IPS-18a (cell line): ENCODE results near the gene P2RY2.
"Not testable (repeated sequence)": the region's sequence is repeated elsewhere in the genome, so short reads cannot be mapped to it uniquely, and the experiment has no call there.

Experiments used
- H3K27ac ChIP-seq: one replicate; pipeline ENCODE4 v1.5.1; 2013; ENCODE audit warnings: low read length
- H3K27me3 ChIP-seq: one replicate; pipeline ENCODE4 v1.6.1; 2013; ENCODE audit warnings: mild to moderate bottlenecking, low read length; ENCODE audit not compliant: control insufficient read depth, insufficient read depth
- H3K36me3 ChIP-seq: one replicate; pipeline ENCODE4 v1.6.1; 2013; ENCODE audit warnings: low read depth, low read length; ENCODE audit not compliant: control insufficient read depth
- H3K4me1 ChIP-seq: one replicate; pipeline ENCODE4 v1.6.1; 2013; ENCODE audit warnings: low read depth, low read length; ENCODE audit not compliant: control insufficient read depth
- H3K4me3 ChIP-seq: one replicate; pipeline ENCODE4 v1.5.1; 2013; ENCODE audit warnings: low read length
- H3K9ac ChIP-seq: one replicate; pipeline ENCODE4 v1.6.1; 2013; ENCODE audit warnings: mild to moderate bottlenecking, low read length, moderate library complexity
- H3K9me3 ChIP-seq: one replicate; pipeline ENCODE4 v1.6.1; 2013; ENCODE audit warnings: low read depth, low read length; ENCODE audit not compliant: control insufficient read depth

Gene P2RY2

DNA sequence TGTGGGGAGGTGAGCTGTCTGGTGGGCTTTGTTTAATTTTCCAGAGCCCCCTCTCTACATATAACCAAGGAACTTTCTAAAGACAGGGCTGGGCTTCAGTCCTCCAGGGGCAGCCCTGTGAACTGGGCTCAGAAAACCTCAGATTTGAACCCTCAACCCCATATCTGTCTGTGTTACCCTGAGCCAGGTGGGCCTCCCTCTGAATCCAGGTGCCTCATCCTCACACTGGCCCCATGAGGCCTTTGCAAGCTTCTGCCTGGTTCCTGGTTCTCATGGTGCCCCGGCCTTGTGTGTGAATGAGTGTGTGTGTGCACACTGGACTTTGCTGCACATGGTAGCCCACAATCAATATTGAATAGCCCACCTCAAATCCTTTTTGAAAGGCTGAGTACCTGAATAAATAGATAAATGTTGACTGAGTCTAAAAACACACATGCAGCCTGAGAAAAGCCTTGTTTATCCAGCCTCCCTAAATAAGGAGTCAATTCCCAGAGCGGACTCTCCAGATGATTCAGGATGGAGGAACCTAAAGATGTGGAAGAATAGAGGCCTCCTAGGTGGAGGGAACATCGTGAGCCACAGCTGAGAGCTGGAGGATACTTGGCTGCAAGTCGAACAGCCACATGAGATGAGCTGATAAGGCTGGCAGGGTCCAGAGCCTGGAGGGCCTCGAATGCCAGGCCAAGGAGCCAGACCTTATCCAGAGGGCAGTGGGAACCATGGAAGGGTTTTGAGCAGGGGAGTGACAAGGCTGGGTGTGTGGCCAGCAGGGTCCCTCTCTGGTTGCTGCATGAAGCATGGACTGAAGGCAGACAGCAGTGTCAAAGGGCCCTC is 28.1 kb upstream of the P2RY2 start:
- H3K4me1 ChIP-seq = no peaks in the 10 kb centered on the region
- no peak overlapping the region for H3K4me3 ChIP-seq
- no peaks in the 10 kb centered on the region for H3K36me3 ChIP-seq
- no peaks in the 10 kb centered on the region for H3K9me3 ChIP-seq
- no peaks in the 10 kb centered on the region for H3K27me3 ChIP-seq
- H3K9ac ChIP-seq = no peak overlapping the region
- no peak overlapping the region for H3K27ac ChIP-seq

DNA sequence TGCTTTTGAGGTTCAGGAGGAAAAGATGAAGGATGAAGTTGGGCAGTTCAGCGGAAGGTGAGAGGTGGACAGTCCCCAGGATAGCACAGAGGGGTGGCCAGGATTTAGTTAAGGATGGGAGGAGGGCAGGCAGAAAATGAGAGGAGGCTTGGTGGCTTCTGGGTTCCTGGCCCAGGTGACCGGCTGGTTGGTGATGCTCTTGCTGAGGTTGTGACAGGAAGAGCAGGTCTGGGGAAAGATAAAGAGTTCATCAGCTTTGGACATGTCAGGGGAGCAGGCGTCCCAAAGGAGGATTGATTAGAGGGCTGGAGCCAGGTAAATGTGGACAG is 27.6 kb upstream of the P2RY2 start:
- H3K4me1 ChIP-seq = no peaks in the 10 kb centered on the region
- no peaks in the 10 kb centered on the region for H3K27me3 ChIP-seq

DNA sequence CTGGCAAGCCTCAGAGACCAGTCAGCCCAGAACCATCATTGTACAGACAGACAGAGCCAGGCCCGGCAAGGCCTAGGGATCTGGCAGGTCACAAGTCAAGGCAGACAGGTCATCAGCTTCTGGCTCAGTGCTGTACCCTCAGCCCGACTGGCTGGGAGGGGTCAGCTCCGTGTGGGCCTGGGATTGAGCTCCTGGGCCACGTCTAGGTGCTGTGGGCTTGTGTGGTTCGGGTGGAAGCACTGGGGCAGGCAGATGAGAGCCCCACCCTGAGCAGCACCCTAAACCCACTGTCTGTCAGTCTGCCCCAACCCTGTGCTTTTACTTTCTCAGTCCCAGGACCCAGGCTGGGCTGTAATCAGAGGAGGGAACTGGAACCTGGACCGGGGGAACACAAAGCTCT is 26.9 kb upstream of the P2RY2 start:
- H3K9me3 ChIP-seq = no peaks in the 10 kb centered on the region
- no peaks in the 10 kb centered on the region for H3K4me1 ChIP-seq
- H3K36me3 ChIP-seq = no peaks in the 10 kb centered on the region
- no peak overlapping the region for H3K4me3 ChIP-seq
- no peak overlapping the region for H3K27ac ChIP-seq
- no peak overlapping the region for H3K9ac ChIP-seq
- no peaks in the 10 kb centered on the region for H3K27me3 ChIP-seq

More for the DNA sequence above, 27.6 kb upstream of the P2RY2 start:
- H3K27ac ChIP-seq = no peak overlapping the region
- no peaks in the 10 kb centered on the region for H3K9me3 ChIP-seq
- H3K4me3 ChIP-seq = no peak overlapping the region
- no peaks in the 10 kb centered on the region for H3K36me3 ChIP-seq
- no peak overlapping the region for H3K9ac ChIP-seq

DNA sequence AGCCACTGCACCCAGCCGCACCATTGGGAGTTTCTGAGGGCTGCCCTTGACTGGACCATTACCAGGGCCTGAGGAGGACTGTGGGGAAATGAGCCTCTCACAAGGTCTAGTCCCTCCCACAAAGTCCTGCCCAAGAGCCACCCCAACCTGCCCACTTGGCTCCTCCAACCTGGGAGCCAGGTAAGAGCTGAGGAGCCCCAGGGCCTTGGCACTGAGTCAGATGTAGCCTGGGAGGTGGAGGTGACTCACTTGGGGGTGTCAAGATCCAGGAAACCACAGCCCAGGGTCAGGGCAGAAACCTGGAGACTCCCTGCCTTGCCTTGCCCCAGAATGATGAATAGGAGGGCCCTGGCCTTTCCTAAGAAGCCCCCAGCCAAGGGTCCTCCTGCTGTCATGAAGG is 25.8 kb upstream of the P2RY2 start:
- no peak overlapping the region for H3K27ac ChIP-seq
- no peaks in the 10 kb centered on the region for H3K9me3 ChIP-seq
- H3K9ac ChIP-seq = no peak overlapping the region
- no peak overlapping the region for H3K4me3 ChIP-seq
- no peaks in the 10 kb centered on the region for H3K4me1 ChIP-seq
- no peaks in the 10 kb centered on the region for H3K36me3 ChIP-seq
- H3K27me3 ChIP-seq = no peaks in the 10 kb centered on the region

DNA sequence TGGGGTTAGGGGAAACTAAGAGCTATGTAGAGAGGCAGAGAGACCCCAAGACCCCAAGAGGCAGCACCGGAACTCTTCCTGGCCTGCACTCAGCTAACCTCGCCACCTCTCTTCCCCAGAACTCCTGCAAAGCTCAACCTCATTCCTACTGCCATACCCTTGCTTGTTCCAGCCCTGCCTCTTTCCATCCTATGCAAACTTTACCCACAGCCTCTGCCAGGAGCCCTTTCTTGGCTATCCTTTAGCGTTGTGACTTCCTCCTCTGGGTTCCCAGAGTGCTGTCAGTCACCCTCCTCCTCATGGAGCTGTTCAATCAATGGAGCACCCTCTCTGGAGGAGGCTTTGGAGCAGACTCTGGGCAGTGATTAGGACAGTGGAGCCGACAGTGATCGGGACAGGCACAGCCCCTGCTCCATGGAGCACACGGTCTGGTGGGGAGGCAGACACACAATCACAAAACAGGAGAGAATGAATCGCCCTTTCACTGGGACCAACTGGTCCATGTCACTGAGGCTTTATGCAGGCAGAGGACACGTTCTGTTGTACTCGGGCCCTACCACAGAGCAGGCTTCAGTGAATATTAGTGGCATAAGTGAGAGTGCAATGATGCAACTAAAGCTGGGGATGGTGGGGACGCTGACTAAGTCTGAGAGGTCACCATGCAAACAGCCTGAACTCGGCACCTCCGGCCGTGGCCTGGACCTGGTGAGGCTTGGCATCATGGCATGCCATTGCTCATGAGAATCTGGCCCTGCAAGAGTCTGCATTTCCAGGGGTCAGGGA is 24.6 kb upstream of the P2RY2 start:
- Histone ChIP-seq H3K27me3 (no peaks in the 10 kb centered on the region), H3K4me1 (peaks cover under 1% of the 10 kb centered on the region), H3K36me3 (no peaks in the 10 kb centered on the region), H3K9me3 (no peaks in the 10 kb centered on the region), H3K27ac (no peak overlapping the region), H3K9ac (no peak overlapping the region), H3K4me3 (no peak overlapping the region)

DNA sequence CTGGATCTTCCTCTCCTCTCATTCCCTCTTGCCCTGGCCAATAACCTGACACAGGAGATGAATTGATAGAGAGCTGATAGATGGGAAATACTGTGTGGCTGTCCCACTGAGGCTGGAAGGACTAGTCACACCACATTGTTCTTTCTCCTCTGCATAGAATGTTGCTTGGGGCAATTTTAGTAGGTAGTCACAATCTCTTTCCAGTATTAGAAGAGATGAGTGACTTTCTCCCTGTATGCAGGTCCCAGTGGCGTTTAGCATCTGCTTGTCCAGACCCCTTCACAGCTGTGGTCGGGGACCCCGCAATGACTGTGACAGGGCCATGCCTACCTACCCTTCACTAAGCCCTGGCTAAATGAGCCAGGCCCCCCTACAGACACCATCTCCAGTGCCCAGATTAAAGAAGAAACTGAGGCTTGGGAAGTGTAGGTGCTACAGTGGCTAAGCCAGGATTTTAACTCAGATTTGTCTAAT is 24.0 kb upstream of the P2RY2 start:
- Histone ChIP-seq H3K27me3 (no peaks in the 10 kb centered on the region), H3K9me3 (no peaks in the 10 kb centered on the region), H3K9ac (no peak overlapping the region), H3K4me3 (no peak overlapping the region), H3K4me1 (peaks cover 6% of the 10 kb centered on the region), H3K36me3 (no peaks in the 10 kb centered on the region), H3K27ac (no peak overlapping the region)

DNA sequence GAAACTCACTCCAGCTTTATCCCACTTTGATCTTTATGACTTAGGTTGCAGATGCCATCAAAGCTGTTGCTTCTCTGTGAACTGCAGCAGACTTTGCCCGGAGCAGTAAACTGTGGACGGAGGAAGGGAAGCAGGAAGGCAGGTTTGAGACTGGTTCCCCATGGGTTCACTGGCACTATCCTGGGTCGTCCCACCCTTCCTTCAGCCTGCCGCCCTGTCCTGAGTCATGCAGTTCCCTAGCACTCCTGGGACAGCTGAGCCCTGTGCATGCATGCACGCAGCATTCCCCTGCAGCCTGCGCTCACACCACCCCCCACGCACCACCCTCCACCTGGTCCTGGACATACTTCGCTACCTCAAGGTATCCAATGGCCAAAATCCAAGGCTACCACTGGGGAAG is 23.5 kb upstream of the P2RY2 start:
- Histone ChIP-seq H3K36me3 (no peaks in the 10 kb centered on the region), H3K27me3 (no peaks in the 10 kb centered on the region), H3K27ac (no peak overlapping the region), H3K4me3 (no peak overlapping the region), H3K9me3 (no peaks in the 10 kb centered on the region), H3K4me1 (peaks cover 7% of the 10 kb centered on the region), H3K9ac (no peak overlapping the region)

DNA sequence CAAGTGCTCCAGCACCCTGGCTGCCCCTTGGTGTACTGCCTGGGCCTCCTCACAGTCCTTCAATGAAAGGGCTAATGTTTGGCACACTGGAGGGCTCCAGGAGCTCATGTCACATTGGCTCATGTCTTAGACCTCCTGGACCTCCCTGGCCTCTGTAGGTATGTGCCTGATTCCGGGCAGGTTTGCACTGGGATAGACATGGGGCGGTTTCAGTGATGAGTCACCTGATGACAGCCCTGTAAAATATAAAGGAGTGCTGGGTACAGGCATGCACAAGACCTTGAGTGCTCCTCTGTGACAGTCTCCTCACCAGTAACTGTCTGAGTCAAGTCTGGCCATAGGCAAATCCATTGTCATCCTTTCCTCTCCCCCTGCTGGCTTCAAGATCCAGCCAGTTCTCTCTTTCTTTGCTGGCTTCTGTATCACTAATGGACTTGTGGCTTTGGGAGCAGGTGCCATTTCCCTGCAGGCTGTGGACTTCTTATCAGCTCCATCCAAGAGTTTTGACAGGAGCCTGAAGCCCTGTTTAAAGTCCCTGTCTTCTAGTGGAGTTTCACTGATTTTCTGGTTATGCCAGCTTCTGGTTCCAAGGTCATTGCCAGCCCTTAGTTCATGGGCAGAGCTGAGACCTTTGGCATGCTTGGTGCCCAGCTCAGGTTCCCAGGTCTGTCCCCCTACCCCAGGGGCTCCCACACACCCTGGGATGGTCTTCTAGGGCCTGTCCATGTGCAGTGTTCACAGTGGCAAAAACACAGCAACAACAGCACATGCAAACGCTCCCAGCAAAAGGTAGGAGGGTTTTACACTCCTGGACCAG is 22.7 kb upstream of the P2RY2 start:
- Histone ChIP-seq H3K27me3 (no peaks in the 10 kb centered on the region), H3K4me3 (no peak overlapping the region), H3K27ac (no peak overlapping the region), H3K9me3 (no peaks in the 10 kb centered on the region), H3K4me1 (peaks cover 15% of the 10 kb centered on the region), H3K9ac (no peak overlapping the region), H3K36me3 (no peaks in the 10 kb centered on the region)

DNA sequence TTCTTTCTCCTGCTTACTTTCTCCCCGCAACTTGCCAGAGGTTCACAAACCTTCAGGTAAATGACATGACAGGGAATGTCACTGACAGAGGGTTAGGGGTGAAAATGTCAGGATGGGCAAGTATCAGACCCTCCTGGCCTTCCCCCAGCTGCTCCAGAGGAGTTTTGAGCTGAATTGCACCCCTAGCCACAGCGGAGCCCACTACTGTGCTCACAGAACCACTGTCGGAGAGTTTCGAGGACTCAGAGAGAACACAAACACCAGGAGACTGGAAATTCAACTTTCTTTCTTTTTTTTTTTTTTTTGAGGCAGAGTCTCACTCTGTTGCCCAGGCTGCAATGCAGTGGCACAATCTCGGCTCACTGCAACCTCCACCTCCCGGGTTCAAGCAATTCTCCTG is 21.5 kb upstream of the P2RY2 start:
- H3K4me1 ChIP-seq = peaks cover 27% of the 10 kb centered on the region
- H3K36me3 ChIP-seq = no peaks in the 10 kb centered on the region
- no peak overlapping the region for H3K27ac ChIP-seq
- H3K9ac ChIP-seq = no peak overlapping the region
- no peaks in the 10 kb centered on the region for H3K27me3 ChIP-seq
- H3K9me3 ChIP-seq = no peaks in the 10 kb centered on the region
- H3K4me3 ChIP-seq = no peak overlapping the region

DNA sequence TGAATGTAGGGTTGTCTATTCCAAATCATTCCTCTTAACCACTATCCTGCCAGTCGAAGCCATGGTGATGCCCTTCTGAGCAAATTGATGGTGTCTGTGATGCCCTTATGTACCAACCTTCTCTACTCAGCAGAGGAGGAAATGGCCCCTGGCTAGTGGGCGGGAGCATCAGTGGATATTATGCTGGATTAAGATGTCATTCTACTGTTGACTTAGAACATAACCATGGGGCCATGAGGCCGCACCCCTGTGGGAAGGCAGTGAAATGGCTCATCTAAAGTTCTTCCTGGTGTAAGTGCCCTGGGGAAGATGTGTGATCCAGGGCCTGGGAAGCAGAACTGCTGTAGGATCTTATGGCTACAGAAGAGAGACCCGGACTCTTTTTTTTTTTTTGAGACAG is 20.7 kb upstream of the P2RY2 start:
- Histone ChIP-seq H3K9me3 (no peaks in the 10 kb centered on the region), H3K27ac (no peak overlapping the region), H3K27me3 (no peaks in the 10 kb centered on the region), H3K9ac (no peak overlapping the region), H3K36me3 (no peaks in the 10 kb centered on the region), H3K4me1 (peaks cover 27% of the 10 kb centered on the region), H3K4me3 (no peak overlapping the region)

DNA sequence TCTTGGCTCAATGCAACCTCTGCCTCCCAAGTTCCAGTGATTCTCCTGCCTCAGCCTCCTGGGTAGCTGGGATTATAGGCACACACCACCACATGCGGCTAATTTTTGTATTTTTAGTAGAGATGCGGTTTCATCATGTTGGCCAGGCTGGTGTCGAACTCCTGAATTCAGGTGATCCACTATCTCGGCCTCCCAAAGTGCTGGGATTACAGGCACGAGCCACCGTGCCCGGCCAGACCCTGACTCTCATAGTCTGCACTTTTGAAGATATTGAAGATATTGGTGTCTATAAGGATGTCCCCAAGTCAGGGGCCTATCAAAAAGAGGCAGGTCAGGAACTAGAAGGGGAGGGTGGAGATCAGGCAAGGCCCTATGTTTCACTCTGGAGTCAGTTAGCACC is 20.3 kb upstream of the P2RY2 start:
- not testable (repeated sequence) for H3K27ac ChIP-seq, H3K9ac ChIP-seq, H3K9me3 ChIP-seq, H3K36me3 ChIP-seq, H3K4me3 ChIP-seq, H3K27me3 ChIP-seq
- peaks cover 27% of the 10 kb centered on the region for H3K4me1 ChIP-seq
